Measurements from ENCODE around the gene C1orf35.
A peak's percentile ranks its signal among the peaks of the same experiment; 100 is the strongest.

Gene C1orf35

GRCh38 chr1:228109073-228109961 lies 6.2 kb upstream of the C1orf35 start, which contains the start of gene MRPL55:
MRPL55 (minus strand) TSS chr1:228109299; CDS start chr1:228108260, 1,039 bp downstream.
- peak; percentile 97 for DNase-seq

DNA sequence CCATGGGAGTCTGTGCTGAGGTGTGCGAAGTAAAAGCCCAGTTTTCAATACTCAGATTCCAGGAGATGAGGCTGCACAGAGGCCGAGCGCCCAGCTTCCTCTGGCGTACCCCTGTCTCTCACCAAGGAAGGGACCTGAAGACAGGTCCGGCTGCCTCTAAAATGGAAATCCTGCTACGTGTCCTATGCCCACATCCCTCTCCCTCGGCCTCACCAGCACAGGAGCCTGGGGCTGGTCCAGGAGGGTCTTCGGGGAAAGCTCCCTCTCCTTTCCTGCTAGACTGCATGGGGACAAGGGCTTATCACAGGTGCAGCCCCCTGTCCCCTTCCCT lies 5.6 kb upstream of the C1orf35 start:
- DNase-seq, result no peak

- no peak for DNase-seq
Measured at GRCh38 chr1:228108055-228108690, 5.0 kb upstream of the C1orf35 start.

- no peak for DNase-seq
Measured at GRCh38 chr1:228107636-228108035, 4.5 kb upstream of the C1orf35 start.

- no peak for DNase-seq
Measured at GRCh38 chr1:228106800-228107054, 3.6 kb upstream of the C1orf35 start.

DNA sequence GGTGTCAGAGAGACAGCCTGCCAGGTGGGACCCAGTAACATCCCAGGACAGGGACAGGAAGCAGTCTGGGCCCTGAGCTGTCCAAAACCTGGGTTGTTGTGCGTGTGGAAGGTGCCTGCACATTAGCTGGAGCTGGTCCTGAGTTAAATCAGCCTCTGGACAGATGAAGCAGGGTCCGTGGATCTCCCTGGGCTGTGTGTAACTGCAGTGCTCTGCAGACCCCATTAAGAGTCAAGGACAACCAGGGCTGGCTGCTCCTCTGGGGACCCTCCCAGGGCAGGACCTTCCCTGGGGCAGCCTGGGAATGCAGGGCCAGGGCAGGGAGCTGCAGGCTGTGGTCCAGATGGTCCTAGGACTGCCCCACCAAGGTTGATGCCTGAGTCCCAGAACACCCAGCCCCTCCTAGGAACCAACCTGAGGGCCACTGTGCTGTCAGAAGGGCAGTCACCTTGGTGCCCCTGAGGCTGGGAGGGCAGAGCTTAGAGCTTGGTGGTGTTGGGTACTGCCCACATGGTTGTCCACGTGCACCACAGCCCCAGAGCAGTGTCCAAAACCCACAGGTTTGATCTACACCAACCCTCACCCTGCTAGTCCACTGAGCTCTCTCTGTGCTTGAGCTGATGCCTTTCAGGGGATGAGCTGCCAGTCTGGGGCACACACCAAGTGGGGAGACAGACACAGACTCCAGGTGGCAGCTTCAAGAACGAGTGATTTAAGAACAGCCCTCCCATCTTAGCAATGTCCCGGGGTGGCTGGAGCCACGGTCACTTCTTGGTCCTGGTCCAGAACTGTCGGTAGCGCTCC lies 3.1 kb upstream of the C1orf35 start:
- no peak for DNase-seq

- DNase-seq, result no peak
Measured at GRCh38 chr1:228105270-228105995, 2.3 kb upstream of the C1orf35 start.

DNA sequence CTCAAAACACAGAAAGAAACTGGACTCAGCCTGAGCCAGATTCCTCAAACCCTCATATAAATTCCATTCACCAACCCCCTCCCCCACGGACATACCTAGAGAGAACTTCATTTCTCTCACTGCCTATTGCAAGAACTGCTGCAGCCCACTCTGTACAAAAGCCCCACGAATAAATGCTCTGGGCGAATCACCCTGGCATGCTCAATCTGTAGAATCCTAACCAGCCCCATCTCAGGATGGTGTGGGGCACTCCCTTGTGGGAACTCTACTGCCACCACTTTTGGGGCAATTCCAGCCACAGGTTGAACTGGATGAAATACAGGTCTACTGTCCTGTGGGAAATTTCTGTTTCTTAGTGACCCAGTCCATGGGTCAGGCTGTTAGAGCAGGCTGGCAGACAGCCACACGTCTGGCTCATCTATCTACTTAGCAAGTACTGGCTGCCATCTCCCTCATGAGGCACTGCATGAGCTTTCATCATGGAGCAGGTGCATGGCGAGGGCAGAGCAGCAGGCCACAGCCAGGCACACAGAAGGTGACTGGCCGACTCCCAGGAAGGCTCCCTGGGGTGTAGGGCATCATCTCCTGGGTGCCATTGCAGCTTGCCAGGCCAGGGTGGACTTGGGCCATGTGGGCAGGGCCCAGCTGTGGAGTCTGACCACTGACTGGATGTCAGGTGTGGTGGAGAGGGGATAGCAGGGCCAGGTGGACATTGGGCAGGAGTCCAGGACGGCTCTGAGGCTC lies 1.6 kb upstream of the C1orf35 start:
- DNase-seq, result no peak

GRCh38 chr1:228101994-228102790 lies 933 bp downstream of the C1orf35 start:
- DNase-seq, result peak; percentile 53

DNA sequence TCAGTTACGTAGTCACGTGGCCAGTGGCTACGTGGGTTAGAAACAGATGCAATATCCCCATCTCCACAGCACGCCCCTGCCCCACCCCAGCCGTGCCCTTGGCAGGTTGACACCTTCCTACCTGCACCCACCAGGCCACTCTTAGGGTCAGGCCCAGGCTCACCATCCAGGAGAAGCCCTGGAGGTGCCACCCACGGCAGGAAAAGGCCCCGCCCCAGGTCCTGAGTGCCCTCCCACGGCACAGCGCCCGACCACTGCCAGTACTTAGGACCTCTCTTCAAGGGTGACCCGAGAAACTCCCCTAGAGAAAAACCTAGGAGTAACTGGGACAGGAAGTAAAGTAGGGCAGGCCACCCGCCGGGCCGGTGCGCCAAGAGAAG lies 1.5 kb downstream of the C1orf35 start:
- DNase-seq, result no peak

- DNase-seq, result no peak
Measured at GRCh38 chr1:228100822-228101613, 2.1 kb downstream of the C1orf35 start.

GRCh38 chr1:228099331-228099732 lies 3.8 kb downstream of the C1orf35 start:
- no peak for DNase-seq

GRCh38 chr1:228098323-228098931 lies 4.7 kb downstream of the C1orf35 start:
- DNase-seq, result no peak

DNA sequence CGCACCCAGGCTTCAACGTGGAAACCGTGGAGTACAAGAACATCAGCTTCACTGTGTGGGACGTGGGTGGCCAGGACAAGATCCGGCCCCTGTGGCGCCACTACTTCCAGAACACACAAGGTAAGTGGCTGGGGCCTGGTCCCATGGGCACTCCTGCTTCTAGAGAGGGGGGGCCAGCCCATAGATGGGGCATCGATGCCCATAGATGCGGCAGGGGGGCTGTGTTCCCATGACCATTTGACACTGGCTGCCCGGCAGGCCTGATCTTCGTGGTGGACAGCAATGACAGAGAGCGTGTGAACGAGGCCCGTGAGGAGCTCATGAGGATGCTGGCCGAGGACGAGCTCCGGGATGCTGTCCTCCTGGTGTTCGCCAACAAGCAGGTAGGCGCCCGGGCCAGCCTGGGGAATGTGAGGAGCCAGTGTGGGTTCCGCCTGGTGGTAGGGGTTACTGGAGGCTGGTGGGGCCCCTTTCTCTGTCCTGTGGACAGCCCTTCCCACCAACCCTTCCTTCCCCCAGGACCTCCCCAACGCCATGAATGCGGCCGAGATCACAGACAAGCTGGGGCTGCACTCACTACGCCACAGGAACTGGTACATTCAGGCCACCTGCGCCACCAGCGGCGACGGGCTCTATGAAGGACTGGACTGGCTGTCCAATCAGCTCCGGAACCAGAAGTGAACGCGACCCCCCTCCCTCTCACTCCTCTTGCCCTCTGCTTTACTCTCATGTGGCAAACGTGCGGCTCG lies 5.6 kb downstream of the C1orf35 start:
- DNase-seq, result no peak

DNA sequence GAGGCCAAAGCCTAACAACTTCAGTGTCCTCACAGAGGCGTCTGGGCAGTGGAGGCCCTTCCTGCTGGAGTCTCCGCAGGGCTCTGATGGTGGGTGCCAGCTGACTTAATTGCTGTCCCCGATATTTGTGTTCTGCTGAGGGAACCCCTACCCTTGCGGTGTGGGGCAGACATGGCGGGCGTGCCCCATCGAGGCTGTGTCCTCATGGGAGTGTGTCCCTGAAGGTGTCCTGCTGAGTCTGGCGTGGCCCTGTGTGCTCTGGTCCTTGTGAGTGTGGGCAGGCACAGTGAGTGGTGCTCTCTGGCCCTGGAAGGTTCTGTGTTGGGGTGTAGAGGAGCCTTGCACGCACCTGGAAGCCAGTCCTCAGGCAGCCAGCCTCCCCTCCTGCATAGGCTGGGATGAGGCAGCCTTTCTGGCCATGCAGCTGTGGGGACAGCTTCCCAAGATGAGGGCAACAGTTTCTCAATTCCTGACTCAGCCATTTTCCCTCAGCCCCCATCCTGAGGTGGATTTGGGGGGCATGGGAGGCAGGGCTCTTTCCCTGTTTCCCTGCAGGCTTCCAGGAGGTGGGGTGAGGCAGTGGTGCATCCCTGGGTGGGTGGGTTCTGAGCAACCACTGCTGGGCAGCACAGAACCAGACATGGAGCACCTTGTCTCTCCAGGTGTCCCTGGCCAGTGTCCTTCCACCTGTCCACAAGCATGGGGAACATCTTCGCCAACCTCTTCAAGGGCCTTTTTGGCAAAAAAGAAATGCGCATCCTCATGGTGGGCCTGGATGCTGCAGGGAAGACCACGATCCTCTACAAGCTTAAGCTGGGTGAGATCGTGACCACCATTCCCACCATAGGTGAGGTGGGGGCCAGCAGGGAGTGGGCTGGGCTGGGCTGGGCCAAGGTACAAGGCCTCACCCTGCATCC lies 6.5 kb downstream of the C1orf35 start:
- DNase-seq, result no peak

DNA sequence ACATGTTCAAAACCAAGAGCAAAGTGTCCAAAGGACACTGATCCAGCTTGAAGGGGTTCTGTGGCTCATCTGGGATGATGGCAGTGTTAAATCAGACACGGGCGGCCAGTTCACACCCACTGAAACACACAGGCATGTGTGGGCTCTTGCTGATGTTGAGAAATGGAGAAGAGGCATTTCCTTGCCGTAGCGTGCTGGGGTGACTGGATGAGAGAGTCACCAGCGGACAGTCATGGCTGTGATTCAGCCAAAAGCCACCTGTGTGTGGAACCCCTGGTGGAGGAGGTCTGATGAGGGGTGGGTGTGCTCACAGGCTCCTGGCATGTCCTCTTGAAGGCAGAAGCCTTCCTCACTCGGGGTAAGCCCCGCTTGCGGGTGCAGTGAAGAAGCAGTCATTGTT lies 7.2 kb downstream of the C1orf35 start:
- no peak for DNase-seq

GRCh38 chr1:228095161-228095560 lies 8.0 kb downstream of the C1orf35 start:
- no peak for DNase-seq

DNA sequence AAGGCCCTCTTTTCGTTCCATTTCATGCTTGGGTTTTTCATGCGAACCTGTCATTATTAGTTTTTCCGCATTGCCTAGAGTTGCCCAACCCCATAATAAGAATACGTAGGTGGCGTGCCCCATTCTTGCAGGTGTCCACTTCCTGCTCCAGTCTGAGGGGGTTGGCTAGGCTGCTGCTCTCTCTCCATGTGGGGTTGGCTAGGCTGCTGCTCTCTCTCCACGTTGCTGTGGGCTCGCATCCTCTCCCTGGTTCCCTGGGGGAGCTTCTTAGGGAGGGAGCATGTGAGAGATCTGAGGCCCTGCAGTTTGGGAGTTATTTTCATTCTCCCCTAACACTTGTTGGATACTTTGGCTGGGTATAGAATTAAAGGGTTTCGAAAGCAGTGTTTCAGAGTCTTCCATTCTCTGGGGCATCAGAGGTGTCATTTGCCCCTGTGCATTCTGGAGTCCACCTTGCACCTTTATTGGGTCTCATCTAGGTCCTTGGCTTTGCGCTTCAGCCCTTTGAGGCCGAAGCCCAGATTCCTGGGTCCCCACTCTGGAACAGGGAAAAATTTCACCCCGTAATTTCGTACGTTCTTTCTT lies 8.6 kb downstream of the C1orf35 start:
- DNase-seq, result no peak

All from NCI-H1092 treated with DMSO at 0.1 percent for 48 hours (cell line).